ENCODE data around the gene ST3GAL3.

Gene ST3GAL3

GRCh38 chr1:43783671-43784205, 76.4 kb downstream of the ST3GAL3 start:
- Histone ChIP-seq H3K4me3 (replicated peaks; ENCODE audit: insufficient read depth, low read length) (no peak overlapping the region), H3K27me3 (ENCODE audit: insufficient read depth, poor library complexity, severe bottlenecking) (no peaks in the 10 kb centered on the region), H3K27ac (replicated peaks) (peak overlapping the region; percentile 93)
- TF ChIP-seq, protein P1, sequence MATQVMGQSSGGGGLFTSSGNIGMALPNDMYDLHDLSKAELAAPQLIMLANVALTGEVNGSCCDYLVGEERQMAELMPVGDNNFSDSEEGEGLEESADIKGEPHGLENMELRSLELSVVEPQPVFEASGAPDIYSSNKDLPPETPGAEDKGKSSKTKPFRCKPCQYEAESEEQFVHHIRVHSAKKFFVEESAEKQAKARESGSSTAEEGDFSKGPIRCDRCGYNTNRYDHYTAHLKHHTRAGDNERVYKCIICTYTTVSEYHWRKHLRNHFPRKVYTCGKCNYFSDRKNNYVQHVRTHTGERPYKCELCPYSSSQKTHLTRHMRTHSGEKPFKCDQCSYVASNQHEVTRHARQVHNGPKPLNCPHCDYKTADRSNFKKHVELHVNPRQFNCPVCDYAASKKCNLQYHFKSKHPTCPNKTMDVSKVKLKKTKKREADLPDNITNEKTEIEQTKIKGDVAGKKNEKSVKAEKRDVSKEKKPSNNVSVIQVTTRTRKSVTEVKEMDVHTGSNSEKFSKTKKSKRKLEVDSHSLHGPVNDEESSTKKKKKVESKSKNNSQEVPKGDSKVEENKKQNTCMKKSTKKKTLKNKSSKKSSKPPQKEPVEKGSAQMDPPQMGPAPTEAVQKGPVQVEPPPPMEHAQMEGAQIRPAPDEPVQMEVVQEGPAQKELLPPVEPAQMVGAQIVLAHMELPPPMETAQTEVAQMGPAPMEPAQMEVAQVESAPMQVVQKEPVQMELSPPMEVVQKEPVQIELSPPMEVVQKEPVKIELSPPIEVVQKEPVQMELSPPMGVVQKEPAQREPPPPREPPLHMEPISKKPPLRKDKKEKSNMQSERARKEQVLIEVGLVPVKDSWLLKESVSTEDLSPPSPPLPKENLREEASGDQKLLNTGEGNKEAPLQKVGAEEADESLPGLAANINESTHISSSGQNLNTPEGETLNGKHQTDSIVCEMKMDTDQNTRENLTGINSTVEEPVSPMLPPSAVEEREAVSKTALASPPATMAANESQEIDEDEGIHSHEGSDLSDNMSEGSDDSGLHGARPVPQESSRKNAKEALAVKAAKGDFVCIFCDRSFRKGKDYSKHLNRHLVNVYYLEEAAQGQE (IDR thresholded peaks at IDR 0.05; ENCODE audit: insufficient replicate concordance, low read depth): no peak
- TF ChIP-seq, protein P2, sequence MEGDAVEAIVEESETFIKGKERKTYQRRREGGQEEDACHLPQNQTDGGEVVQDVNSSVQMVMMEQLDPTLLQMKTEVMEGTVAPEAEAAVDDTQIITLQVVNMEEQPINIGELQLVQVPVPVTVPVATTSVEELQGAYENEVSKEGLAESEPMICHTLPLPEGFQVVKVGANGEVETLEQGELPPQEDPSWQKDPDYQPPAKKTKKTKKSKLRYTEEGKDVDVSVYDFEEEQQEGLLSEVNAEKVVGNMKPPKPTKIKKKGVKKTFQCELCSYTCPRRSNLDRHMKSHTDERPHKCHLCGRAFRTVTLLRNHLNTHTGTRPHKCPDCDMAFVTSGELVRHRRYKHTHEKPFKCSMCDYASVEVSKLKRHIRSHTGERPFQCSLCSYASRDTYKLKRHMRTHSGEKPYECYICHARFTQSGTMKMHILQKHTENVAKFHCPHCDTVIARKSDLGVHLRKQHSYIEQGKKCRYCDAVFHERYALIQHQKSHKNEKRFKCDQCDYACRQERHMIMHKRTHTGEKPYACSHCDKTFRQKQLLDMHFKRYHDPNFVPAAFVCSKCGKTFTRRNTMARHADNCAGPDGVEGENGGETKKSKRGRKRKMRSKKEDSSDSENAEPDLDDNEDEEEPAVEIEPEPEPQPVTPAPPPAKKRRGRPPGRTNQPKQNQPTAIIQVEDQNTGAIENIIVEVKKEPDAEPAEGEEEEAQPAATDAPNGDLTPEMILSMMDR (IDR thresholded peaks at IDR 0.05; ENCODE audit: insufficient read depth, low read length): no peak
- TF ChIP-seq POLR2AphosphoS5 (IDR thresholded peaks at IDR 0.05; ENCODE audit: low read depth) (no peak), GABPA (IDR thresholded peaks at IDR 0.05; ENCODE audit: low read depth) (no peak), SPI1 (IDR thresholded peaks at IDR 0.05; ENCODE audit: borderline replicate concordance, low read depth) (no peak)
- peak in 1 of 2 experiments; percentile 53 for DNase-seq (ENCODE audit: low read depth in 1 of 2, low spot score in 1 of 2)

DNA sequence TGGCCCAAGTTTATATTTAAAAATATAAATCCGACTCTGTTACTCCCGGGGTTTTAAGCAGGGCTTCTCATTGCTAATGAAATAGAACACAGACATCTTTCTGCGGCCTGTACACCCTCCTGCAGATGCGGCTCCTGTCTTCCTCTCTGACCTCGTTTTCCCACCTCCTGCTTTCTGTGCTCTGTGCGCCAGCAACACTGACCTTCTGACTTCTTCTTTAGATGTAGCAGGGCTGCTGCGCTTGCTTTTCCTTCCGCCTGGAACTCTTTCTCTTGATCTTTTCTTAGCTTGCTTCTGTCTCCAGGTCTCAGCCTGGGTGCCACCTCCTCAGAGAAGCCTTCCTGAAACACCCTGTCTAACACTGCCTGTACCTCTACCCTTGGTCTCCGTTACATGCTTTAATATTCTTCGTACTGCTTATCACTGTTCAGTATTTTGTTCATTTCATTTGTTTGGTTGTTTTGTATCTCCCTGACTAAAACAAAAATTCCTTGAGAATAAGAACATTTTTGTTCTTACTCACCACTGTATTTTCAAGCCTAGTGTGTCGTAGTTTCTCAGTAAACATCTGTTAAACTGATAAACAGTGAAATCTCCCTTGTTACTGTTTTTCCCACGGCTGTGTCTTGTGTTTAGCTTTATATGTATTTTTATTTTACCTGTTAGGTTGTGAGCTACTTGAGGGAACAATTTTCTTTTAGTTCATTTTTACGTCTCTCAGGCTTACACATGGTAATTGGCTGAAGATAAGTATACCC, 79.0 kb downstream of the ST3GAL3 start:
- H3K27me3 ChIP-seq (ENCODE audit: insufficient read depth, poor library complexity, severe bottlenecking): no peaks in the 10 kb centered on the region
- H3K4me3 ChIP-seq (replicated peaks; ENCODE audit: insufficient read depth, low read length): no peak overlapping the region
- H3K27ac ChIP-seq (replicated peaks): peak overlapping the region; percentile 38
- DNase-seq (ENCODE audit: low read depth in 1 of 2, low spot score in 1 of 2): no peak
- no peak for TF ChIP-seq POLR2AphosphoS5 (IDR thresholded peaks at IDR 0.05; ENCODE audit: low read depth)
- no peak for TF ChIP-seq GABPA (IDR thresholded peaks at IDR 0.05; ENCODE audit: low read depth)
- TF ChIP-seq, protein P2 (IDR thresholded peaks at IDR 0.05; ENCODE audit: insufficient read depth, low read length): no peak
- TF ChIP-seq, protein P1 (IDR thresholded peaks at IDR 0.05; ENCODE audit: insufficient replicate concordance, low read depth): no peak
- TF ChIP-seq SPI1 (IDR thresholded peaks at IDR 0.05; ENCODE audit: borderline replicate concordance, low read depth): no peak

DNA sequence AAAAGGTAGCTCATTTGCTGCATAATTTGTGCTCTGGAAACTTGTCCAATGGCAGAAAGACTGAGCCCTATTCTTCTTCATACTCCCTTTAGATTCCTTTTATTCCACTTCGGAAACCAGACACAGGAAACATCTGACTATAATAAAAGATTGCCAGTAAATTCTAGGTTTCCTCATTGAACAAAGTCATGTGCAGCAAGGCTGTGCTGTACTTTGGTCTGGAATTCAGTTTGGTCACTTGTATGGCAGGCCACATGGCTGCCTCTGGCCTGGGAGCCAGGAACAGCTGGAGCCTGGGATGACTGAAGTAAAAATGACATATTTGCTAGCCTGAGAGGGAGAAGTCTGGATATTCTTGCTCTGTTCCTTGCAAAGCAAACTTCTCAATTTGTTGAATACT, 79.6 kb downstream of the ST3GAL3 start:
- TF ChIP-seq POLR2AphosphoS5 (IDR thresholded peaks at IDR 0.05; ENCODE audit: low read depth) (no peak), GABPA (IDR thresholded peaks at IDR 0.05; ENCODE audit: low read depth) (no peak), SPI1 (IDR thresholded peaks at IDR 0.05; ENCODE audit: borderline replicate concordance, low read depth) (no peak)
- TF ChIP-seq, protein P1 (IDR thresholded peaks at IDR 0.05; ENCODE audit: insufficient replicate concordance, low read depth): no peak
- TF ChIP-seq, protein P2 (IDR thresholded peaks at IDR 0.05; ENCODE audit: insufficient read depth, low read length): no peak
- no peak overlapping the region for H3K4me3 ChIP-seq (replicated peaks; ENCODE audit: insufficient read depth, low read length)
- H3K27ac ChIP-seq (replicated peaks): peak overlapping the region; percentile 38
- H3K27me3 ChIP-seq (ENCODE audit: insufficient read depth, poor library complexity, severe bottlenecking): no peaks in the 10 kb centered on the region
- DNase-seq (ENCODE audit: low read depth in 1 of 2, low spot score in 1 of 2): no peak

Measured in HL-60 (cell line).